K562 (cell line): ENCODE measurements around the gene TM7SF2. TPM values are rescaled to one million over a fixed set of nuclear protein-coding genes. Genes with fewer than 3 reads are reported as not detected.
A peak's percentile ranks its signal among the peaks of the same experiment; 100 is the strongest.

Experiments used
- CREM ChIP-seq: IDR thresholded peaks from 2 replicates; pipeline ENCODE4 v1.6.1; 2014; ENCODE audit warnings: antibody characterized with exemption, low read depth
- DEAF1 ChIP-seq: fragments of 450-650 bp; formaldehyde crosslinking; IDR thresholded peaks from 2 replicates; pipeline ENCODE4 v1.4.0; 2020; ENCODE audit warnings: mild to moderate bottlenecking, moderate library complexity
- FOXM1 ChIP-seq, 2 experiments: fragments of 450-650 bp in 1 of 2; sonication (generic) in 1 of 2; formaldehyde crosslinking in 1 of 2; IDR thresholded peaks; 2 replicates each; pipeline versions ENCODE4 v1.6.1 to v1.9.0; 2017 to 2022; ENCODE audit warnings: low read depth in 2 of 2, mild to moderate bottlenecking in 2 of 2, missing genetic modification reagents in 1 of 2, moderate library complexity in 1 of 2
- HOXB6 ChIP-seq: fragments of 250-450 bp; sonication (Bioruptor Pico); IDR thresholded peaks from 2 replicates; pipeline ENCODE4 v1.5.1; 2022; ENCODE audit warnings: mild to moderate bottlenecking, borderline replicate concordance
- IFI16 ChIP-seq: fragments of 250-450 bp; sonication (Bioruptor Pico); IDR thresholded peaks from 2 replicates; pipeline ENCODE4 v2.1.2; 2022; ENCODE audit warnings: mild to moderate bottlenecking, inconsistent platforms
- PHB ChIP-seq: fragments of 250-450 bp; sonication (Bioruptor Pico); IDR thresholded peaks from 2 replicates; pipeline ENCODE4 v1.5.0; 2021
- PPARD ChIP-seq: fragments of 250-450 bp; sonication (Bioruptor Pico); IDR thresholded peaks from 2 replicates; pipeline ENCODE4 v1.8.0; 2022; ENCODE audit warnings: inconsistent platforms, mild to moderate bottlenecking, moderate library complexity
- SP1 ChIP-seq: sonication (generic); formaldehyde crosslinking; IDR thresholded peaks from 2 replicates; pipeline ENCODE4 v1.8.1; 2022; ENCODE audit warnings: mild to moderate bottlenecking, missing genetic modification reagents
- SREBF1 ChIP-seq: fragments of 150-350 bp; IDR thresholded peaks from 2 replicates; pipeline ENCODE4 v1.6.1; 2014; ENCODE audit warnings: antibody characterized with exemption, low read depth, low read length, borderline replicate concordance
- STAT6 ChIP-seq: sonication (generic); formaldehyde crosslinking; IDR thresholded peaks from 2 replicates; pipeline ENCODE4 v1.8.1; 2023; ENCODE audit warnings: mild to moderate bottlenecking, missing genetic modification reagents
- SUPT5H ChIP-seq: fragments of 450-650 bp; IDR thresholded peaks from 2 replicates; pipeline ENCODE4 v1.6.1; 2016
- polyA plus RNA-seq, 8 experiments: library from polyadenylated mRNA; depleted of rRNA in 4 of 8; stranded (reverse) in 5 of 8; unstranded in 3 of 8; fragments of >200 nt; fragmentation: Nextera tagmentation in 2 of 8; fragmentation: Illumina TruSeq in 1 of 8; extraction: Ambion mirVana in 2 of 8; extraction: Trizol in 1 of 8; gene quantifications; 2 replicates each; pipeline versions ENCODE4 v1.2.1 to v1.2.3, GENCODE V29; 2011 to 2014; ENCODE audit warnings: inconsistent platforms in 1 of 8, missing spikeins in 1 of 8
- total RNA-seq, 7 experiments: library from RNA; depleted of rRNA in 6 of 7; stranded (reverse); fragments of >200 nt in 6 of 7; fragmentation: Illumina TruSeq in 2 of 7; extraction: Trizol in 2 of 7; gene quantifications; 2 replicates each; pipeline versions ENCODE4 v1.2.1 to v1.2.3, GENCODE V29; 2011 to 2021; ENCODE audit warnings: low replicate concordance in 1 of 7

The TM7SF2 gene
- total and polyA plus RNA-seq, 9 of the 15 experiments (the other 6 are each of a cell fraction or from before 2014, with no cell fraction given): 1.2 to 22.0 (median 14.3) TPM

- TF ChIP-seq STAT6 (CRISPR knock-in tag) (no peak), SUPT5H (peak; percentile 34; the same call in 1 of the 2 replicates), PPARD (no peak), HOXB6 (CRISPR knock-in tag) (no peak), DEAF1 (CRISPR knock-in tag) (peak; percentile 65), IFI16 (CRISPR knock-in tag) (no peak), FOXM1 (IDR thresholded peaks at IDR 0.05; ENCODE audit: low read depth) (no peak), FOXM1 (CRISPR knock-in tag; IDR thresholded peaks at IDR 0.05; ENCODE audit: low read depth) (peak; percentile 85; the same call in 1 of the 2 replicates), PHB (CRISPR knock-in tag) (no peak), CREM (peak; percentile 50), SP1 (CRISPR knock-in tag) (0 out of 2 replicates have a peak, but pooled peaks have one; percentile 20), SREBF1 (no peak)
Observed at GRCh38 chr11:65112546-65113360, 1.1 kb downstream of the TM7SF2 start (continued).
